ENCODE measurements around the gene TLR5. TPM values are rescaled to one million over a fixed set of nuclear protein-coding genes. Genes with fewer than 3 reads are reported as not detected.

The TLR5 gene
- total RNA-seq, 1 donor from 2014 or later: 0.79 TPM

DNA sequence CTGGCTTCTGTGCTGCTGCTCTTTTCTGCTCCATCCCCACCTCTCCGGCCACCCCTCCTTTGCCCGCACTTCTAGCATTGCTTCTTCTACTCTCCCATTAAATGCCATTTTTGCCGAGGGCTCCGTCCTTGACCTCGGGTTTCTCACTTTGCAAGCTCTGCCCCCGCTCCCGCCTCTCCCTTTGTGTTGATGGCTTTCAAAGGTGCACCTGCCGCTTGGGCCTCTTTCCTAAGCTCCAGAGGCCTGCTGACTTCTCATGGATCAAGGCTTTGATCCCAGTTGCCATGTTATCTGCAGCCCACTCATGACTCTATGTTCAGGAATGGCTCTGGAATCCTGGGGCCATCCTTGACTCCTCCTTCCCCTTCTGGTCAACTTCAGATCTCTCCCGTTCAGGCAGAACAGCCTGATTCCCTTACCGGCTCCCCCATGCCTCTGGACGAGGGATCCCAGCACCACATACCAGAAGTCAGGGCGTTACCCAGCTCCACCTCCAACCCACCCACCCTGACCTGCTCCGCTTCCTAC lies 54.3 kb downstream of the TLR5 start:
- H3K27me3 ChIP-seq (ENCODE audit: control insufficient read depth, insufficient read depth, low read length): no peaks in the 10 kb centered on the region
- DNase-seq (ENCODE audit: low read depth): no peak
- H3K4me3 ChIP-seq (ENCODE audit: low read depth, low read length): no peak overlapping the region
- no peaks in the 10 kb centered on the region for H3K36me3 ChIP-seq (ENCODE audit: control insufficient read depth, insufficient read depth, low read length)
- TF ChIP-seq, protein P1, sequence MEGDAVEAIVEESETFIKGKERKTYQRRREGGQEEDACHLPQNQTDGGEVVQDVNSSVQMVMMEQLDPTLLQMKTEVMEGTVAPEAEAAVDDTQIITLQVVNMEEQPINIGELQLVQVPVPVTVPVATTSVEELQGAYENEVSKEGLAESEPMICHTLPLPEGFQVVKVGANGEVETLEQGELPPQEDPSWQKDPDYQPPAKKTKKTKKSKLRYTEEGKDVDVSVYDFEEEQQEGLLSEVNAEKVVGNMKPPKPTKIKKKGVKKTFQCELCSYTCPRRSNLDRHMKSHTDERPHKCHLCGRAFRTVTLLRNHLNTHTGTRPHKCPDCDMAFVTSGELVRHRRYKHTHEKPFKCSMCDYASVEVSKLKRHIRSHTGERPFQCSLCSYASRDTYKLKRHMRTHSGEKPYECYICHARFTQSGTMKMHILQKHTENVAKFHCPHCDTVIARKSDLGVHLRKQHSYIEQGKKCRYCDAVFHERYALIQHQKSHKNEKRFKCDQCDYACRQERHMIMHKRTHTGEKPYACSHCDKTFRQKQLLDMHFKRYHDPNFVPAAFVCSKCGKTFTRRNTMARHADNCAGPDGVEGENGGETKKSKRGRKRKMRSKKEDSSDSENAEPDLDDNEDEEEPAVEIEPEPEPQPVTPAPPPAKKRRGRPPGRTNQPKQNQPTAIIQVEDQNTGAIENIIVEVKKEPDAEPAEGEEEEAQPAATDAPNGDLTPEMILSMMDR (IDR thresholded peaks at IDR 0.05; ENCODE audit: insufficient read depth, low read length, severe bottlenecking): no peak
- FAIRE-seq: no peak

DNA sequence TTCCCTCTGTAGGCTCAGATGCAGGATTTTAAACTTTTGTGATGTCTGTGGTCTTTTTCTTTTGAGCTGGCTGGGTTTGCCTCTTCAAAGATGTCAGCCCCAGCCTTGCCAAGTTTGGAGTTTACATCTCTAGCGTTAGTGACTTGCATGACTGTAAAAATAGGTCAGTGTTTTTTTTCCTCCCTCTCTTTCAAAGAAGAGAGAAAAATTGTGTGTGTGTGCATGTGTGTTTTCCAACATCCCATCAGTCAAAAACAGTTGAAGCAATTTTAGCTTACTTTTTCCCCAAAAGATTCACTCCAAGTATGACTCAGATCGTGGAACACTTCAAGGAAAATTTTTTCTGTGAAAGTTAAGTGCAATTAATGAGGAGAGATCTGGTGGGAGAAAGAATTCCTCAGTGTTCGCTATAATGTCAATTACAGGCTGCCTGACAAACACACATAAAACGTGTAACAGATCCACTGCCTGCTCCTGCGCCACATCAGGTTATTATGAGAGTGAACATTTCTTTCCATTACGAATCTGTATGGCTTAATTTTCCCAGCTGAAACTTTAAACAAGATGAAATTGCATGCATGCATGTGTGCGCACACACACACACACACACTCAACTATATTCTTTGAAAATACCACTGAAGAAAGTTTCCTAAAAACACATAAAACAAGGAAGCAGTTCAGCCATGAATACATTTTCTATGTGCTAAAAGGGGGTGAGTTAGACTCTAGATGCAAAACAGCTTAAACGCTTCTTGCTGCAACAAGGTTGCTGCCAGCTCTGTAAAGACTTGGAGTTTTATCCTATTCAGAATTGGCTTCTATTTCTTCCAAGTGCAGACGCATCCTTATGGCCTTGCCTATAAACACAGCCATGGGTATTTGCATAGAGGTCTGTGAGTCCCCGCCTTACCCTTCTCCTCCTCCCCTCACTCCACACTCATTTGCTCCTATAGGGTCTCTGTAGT lies 55.5 kb downstream of the TLR5 start:
- TF ChIP-seq, protein P1 (IDR thresholded peaks at IDR 0.05; ENCODE audit: insufficient read depth, low read length, severe bottlenecking): no peak

DNA sequence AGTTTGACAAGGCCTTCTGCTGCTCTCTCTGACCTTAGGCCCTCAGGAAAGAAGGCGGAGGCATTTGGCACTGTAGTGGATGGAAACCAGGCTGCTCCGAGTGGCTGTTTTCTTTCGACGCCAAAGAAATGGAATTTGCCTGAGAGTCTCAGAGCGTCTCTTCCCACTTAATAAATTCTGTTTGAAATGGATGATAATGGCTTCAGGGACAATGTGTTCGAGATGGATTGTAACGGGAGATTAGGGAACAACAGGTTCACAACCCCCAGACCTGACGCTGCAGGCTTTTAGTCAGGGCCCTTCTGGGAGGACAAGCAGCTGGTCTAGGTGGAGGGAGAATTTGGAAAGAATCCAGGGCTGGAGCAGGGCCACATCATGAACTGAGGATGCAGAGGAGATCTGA lies 58.6 kb downstream of the TLR5 start:
- FAIRE-seq: no peak
- DNase-seq (ENCODE audit: low read depth): no peak
- TF ChIP-seq, protein P1 (IDR thresholded peaks at IDR 0.05; ENCODE audit: insufficient read depth, low read length, severe bottlenecking): no peak
- Histone ChIP-seq H3K27me3 (ENCODE audit: control insufficient read depth, insufficient read depth, low read length) (no peaks in the 10 kb centered on the region), H3K36me3 (ENCODE audit: control insufficient read depth, insufficient read depth, low read length) (no peaks in the 10 kb centered on the region), H3K4me3 (ENCODE audit: low read depth, low read length) (no peak overlapping the region)

More for the DNA sequence above, 55.5 kb downstream of the TLR5 start:
- H3K36me3 ChIP-seq (ENCODE audit: control insufficient read depth, insufficient read depth, low read length): no peaks in the 10 kb centered on the region
- DNase-seq (ENCODE audit: low read depth): no peak
- no peak for FAIRE-seq
- H3K27me3 ChIP-seq (ENCODE audit: control insufficient read depth, insufficient read depth, low read length): no peaks in the 10 kb centered on the region
- H3K4me3 ChIP-seq (ENCODE audit: low read depth, low read length): no peak overlapping the region

DNA sequence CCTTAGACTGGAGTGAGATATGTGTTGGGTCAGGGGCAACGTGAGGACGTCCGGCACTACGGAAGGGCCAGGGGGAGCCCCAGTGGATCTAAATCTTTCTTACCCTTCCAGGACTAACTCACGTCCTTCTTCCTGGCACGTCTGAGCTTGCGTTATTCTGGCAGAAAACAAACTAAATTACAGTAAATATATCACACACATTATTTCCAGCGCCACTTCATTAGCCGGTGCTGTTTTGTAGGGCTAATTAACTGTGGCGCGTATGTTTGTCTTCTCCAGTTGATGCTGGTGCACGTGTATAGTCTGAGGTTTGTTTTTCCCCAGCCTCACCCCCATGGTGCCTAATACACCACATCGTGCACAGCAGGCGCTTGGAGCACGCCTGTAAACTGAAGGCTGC lies 59.2 kb downstream of the TLR5 start:
- DNase-seq (ENCODE audit: low read depth): no peak

DNA sequence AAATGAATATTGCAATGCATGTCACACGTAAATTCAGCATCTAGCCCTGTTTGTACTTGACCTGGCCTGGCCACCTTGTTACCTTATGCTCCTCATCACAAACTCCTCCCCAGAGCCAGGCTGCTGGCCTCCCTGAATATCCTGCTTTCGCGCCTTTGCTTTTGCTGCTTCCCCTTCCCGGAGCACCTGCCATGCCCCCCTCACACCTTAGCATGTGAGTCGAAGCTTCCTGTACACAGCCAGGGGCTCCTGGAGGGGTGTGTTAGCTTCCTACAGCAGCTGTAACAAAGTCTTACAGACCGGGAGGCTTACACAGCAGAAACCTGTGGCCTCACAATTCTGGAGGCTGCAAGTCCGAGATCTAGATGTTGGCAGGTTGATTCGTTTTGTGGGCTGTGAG lies 60.1 kb downstream of the TLR5 start:
- TF ChIP-seq, protein P1 (IDR thresholded peaks at IDR 0.05; ENCODE audit: insufficient read depth, low read length, severe bottlenecking): no peak
- H3K27me3 ChIP-seq (ENCODE audit: control insufficient read depth, insufficient read depth, low read length): peaks cover 2% of the 10 kb centered on the region
- FAIRE-seq: no peak
- no peak overlapping the region for H3K4me3 ChIP-seq (ENCODE audit: low read depth, low read length)
- no peak for DNase-seq (ENCODE audit: low read depth)
- no peaks in the 10 kb centered on the region for H3K36me3 ChIP-seq (ENCODE audit: control insufficient read depth, insufficient read depth, low read length)

More for the DNA sequence above, 59.2 kb downstream of the TLR5 start:
- no peak for FAIRE-seq
- peaks cover 2% of the 10 kb centered on the region for H3K27me3 ChIP-seq (ENCODE audit: control insufficient read depth, insufficient read depth, low read length)
- H3K36me3 ChIP-seq (ENCODE audit: control insufficient read depth, insufficient read depth, low read length): no peaks in the 10 kb centered on the region
- TF ChIP-seq, protein P1 (IDR thresholded peaks at IDR 0.05; ENCODE audit: insufficient read depth, low read length, severe bottlenecking): no peak
- no peak overlapping the region for H3K4me3 ChIP-seq (ENCODE audit: low read depth, low read length)

Data from bronchial epithelial cell (primary cell).